ENCODE results near the gene KRTAP10-12.

KRTAP10-12 gene

DNA sequence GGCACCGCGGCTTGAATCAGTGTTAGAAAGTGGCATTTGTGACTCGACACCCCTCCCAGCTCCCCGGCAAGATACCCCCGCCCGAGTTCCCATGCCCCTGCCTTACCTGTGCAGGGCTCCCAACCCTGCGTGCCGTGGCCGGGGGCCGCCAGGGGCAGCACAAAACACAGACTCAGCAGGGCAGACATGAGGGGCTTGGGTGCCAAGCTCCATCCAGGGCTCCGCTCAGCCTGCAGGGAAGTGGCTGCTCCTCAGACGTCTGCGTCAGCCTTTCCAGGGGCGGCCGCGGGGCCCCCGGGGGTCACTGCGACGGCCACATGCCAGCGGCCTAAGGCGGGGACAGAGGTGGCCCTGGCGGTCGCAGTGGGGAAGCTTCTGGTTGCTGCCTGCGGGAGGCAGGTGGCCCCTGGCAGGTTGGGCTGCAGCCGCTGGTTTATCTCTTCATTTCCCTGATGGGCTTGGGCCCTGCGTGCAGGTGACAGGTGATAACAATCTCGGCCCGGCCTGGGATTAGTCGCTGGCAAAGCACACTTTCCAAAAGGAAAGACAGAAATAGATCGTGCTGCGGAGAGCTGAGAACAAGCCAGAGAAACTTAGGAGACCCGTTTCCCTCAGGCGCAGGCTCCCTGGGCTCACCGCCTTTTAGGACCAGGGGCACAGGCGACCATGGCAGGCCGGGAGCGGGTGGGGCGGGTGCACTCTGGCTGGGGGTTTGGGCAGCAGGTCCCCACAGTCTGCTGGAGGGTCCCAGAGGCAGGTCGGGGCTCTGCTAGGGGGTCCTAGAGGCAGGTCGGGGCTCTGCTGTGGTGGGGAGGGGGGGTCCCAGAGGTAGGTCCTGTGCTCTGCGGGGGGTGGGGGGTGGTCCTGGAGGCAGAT, 14.6 kb downstream of the KRTAP10-12 start, which contains the start of gene TSPEAR:
Gene TSPEAR (minus strand): TSS at position 246 of the 876 bp plus-strand sequence. CDS start 58 bp downstream, at position 188.
- DNase-seq (ENCODE audit: low read depth in 3 of 3) = no peak

DNA sequence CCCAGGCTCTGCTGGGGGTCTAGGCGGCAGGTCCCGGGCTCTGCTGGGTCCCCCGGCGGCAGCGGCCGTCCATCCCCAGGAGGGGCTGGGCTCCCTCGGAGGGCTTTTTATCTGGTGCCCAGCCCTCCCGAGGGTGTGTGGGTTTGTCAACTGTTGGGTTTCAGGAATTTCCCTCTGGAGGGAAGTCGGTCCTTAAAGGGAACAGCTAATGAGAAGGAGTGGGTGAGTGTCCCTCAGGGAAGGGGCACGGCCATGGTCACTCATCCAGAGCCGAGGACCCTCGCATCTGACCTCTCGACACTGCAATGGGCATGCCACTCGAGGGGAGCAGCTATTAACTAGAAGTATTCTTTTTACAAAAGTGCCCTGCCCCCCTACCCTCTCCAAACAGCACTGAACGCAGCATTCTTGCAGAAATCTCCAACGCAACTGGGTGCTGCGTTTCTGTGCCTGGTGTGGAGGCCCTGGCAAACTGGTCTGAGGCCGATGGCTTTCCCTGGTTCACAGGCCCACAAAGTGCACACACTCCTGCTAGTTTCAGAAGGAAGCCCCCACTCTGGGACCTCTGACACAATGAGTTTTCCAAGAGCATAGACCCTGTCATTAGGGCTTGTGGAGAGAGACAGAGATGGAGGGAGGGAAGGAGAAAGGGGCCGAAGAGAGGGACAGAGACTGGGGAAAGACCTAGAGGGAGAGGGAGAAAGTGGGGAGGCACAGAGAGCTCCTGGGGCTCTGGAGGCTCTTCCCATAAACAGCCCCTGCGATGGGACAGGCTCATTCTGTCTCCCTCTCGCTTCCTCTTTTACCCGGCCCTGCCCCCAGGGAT, 15.4 kb downstream of the KRTAP10-12 start:
- DNase-seq (ENCODE audit: low read depth in 3 of 3) = no peak

DNA sequence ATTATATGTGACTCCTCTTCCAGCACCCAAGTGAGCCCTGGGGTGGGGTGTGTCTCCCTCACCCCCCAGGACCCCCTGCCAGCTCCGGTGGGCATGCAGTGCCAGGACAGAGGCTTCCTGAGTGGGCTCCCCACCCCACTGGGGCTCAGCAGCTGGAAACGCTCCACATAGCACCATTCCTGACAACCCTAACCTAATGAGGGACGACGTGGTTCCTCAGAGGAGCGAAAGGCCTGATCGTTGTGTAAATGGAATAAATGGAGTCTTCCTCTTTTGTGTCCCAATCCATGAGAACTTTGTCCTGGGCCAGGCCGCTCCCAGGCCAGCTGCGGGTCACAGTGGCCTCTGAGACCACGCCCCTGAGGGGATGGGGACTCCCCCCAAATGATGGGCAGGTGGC, 16.2 kb downstream of the KRTAP10-12 start:
- DNase-seq (ENCODE audit: low read depth in 3 of 3) = no peak

DNA sequence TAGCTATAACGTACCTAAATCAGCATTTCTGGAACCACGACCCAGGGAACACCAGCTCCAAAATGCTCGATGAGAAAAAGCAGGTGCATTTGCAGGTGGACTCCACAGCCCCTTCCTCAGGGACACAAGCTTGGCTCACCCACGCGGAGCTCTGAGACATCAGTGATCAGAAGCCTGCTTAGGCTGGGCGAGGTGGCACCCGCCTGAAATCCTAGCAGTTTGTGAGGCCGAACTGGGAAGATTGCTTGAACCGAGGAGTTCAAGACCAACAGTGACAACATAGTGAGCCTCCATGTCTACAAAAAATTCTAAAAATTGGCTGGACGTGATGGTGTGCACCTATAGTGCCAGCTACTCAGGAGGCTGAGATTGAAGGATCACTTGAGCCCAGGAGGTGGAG, 16.9 kb downstream of the KRTAP10-12 start:
- no peak for DNase-seq (ENCODE audit: low read depth in 3 of 3)

DNA sequence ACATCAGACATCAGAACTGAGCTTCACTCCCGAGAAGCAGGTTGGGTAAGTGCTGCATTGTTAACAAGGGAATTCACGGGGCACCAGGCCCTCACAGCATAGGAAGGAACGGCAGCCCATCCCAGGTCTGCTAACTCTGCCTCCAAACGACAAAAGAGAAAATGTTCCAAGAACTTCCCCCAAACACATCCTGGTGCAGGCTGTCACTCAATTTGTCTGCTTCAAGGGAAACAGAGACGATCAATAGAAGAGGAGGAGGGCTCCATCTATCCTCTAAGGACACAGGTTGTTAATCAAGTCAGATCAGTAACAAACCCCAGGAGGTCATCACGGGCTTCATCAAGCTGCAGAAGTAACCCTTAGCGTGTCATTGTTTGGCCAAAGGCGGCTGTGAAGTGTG, 17.9 kb downstream of the KRTAP10-12 start:
- DNase-seq (ENCODE audit: low read depth in 3 of 3) = no peak

DNA sequence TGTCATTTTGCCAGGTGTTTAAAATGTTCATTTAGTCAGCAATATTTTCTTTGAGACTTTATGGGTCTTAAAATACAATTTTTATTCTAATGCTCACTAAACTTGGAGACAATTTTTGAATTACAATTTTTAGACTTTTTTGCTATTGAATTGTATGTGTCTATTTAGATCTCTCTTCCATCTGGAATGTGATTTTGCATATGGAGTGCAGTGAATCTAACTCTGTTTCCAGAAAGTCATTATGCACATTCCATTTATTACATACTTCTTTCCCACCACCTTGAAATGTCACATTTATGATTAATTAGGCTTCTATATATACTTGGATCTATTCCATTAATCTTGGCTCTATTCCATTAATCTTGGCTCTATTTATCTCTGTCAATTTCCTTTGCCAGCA, 20.0 kb downstream of the KRTAP10-12 start:
- no peak for DNase-seq (ENCODE audit: low read depth in 3 of 3)

DNA sequence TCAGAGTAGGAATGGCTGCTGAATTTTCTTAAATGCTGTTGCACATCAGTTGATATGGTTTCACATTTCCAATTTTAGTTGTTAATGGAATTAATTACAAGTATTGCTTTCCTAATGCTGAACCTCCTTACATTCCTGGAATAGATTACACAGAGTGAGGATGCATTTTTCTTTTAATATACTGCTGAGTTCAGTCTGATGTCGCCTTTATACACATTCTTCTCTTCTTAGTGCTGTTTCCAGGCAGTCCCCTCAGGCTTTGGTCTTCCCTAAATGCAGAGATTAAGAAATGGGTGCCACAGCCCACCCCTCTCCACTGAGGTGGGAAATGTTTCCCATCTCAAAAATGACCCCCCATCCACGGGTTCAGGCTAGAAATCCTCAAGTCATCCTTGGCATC, 21.1 kb downstream of the KRTAP10-12 start:
- DNase-seq (ENCODE audit: low read depth in 3 of 3) = no peak

DNA sequence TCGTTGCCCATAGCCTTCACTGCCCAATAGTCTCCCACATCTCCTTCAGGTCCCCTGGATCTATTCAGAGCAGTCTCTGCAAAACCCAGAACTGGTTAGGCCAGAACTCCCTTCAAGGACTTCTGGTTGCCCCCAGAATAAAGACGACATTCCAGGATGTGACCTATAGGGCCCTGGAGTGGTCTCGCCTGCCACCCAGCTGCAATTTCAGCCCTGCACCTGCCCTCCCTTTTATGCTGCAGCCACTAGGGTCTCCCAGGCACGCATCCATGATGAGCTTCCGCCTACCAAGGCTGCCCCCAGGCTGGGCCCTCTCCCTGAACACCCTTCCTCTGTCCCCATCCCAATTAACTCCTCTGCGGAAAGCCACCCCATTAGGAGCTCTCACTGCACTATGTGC, 21.6 kb downstream of the KRTAP10-12 start:
- DNase-seq (ENCODE audit: low read depth in 3 of 3) = no peak

DNA sequence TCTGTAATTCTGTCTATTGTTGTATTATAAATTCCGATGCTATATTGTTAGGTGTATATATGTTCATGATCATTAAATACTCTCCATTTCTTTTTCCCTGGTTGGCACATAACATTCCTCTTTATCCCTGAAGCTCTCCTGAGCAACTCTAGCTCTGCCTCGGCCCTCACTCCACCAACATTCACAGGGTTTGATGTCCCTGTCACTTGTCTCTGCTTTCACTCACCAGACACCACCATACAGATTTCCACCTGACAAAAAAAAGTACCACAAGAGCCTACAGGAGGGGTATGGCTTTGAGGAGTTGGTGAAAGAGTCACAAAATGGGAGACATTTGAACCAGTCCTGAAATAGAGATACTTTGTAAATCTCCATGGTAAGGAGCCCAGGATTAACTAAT, 23.2 kb downstream of the KRTAP10-12 start:
- DNase-seq (ENCODE audit: low read depth in 3 of 3) = no peak

DNA sequence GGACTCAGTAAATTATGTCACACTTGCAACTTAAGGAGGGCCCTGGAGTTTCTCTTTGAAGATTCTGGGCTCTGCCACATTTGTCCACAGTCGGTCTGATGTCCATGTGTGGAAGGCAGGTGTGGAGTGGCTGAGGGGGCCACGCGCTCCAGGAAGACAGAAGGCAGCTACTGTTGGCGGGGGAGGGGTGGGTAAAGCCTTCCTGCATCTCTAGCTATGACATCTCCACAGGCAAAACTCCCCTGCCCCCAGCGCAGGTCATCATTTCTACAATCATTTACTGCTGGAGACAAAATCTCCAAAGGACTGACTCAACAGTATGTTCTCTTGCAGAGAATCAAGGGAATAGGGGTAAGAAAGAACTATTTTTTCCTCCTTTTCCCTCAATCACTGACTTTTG, 25.8 kb downstream of the KRTAP10-12 start:
- no peak for DNase-seq (ENCODE audit: low read depth in 3 of 3)

DNA sequence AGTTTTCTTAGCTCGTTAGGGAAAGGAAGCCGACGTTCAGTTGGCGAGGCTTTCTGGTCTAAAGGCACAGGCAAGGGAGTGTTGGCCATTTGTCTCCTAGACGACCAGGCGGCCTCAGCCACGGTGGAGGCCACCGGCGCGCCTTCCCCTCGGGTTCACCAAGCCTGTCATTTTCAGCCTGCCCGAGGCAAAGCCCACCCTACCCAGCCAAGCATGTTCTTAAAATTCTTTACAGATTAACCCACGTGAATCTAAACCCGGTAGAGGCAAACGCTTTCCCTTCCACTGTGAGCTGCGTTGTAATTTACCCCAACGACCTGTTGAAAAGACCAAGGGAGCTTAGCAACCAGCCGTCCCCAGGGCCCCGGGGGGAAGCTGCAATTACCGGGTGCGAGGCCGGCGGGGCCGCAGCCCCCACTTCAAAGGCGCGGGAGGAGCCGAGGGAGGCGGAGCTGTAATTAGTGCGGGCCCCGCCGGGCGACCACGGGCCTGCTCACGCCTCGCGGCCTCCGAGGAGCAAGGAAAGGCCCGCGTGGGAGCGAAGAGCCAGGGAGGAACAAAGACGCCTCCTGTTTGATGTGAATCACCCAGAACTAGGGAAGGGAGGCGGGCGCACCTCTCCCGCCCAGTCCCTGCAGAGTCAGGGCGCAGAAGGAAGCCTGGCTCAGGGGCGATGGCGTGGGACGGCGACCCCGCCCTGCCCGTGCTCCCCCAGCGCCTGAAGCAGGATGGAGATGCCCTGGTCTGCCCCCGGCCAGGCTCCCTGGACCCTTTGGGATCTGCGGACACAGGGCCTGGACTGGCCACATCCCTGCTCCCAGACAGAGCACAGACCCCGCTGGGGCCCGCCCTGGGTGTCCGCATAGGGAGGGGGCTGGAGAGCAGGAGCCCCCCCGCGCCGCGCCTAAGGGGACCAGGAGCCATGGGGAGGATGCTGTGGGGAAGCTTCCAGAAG, 26.5 kb downstream of the KRTAP10-12 start:
- DNase-seq (ENCODE audit: low read depth in 3 of 3) = no peak

DNA sequence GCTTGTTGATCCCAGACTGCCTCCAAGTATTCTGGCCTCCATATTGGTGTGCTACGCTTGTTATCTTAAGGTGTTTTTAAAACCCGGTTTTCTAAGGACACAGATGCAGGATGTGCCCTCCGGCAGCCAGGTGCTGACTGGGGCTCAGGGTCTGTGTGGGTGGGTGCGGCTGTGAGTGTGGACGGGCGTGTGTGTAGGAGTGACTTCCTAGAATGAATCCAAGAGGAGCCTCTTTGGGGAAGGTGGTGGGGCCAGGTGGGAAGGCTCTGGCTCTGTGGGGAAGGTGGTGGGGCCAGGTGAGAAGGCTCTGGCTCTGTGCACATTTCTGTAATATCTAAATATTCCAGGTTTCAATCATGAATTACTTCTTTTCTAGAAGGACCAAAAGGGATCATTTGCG, 27.2 kb downstream of the KRTAP10-12 start:
- DNase-seq (ENCODE audit: low read depth in 3 of 3) = no peak

DNA sequence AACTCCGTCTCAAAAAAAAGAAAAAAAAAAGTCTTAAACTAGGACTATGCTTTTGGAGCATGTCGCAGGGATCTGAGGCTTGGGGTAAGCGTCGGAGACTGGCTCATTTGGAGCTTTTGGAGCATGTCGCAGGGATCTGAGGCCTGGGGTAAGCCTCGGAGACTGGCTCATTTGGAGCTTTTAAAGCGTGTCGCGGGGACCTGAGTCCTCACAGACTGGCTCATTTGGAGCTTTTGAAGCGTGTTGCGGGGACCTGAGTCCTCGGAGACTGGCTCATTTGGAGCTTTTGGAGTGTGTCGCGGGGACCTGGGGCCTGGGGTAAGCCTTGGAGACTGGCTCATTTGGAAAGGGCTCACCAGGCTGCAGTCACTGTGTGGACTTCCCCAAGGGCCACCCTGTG, 28.0 kb downstream of the KRTAP10-12 start:
- no peak for DNase-seq (ENCODE audit: low read depth in 3 of 3)

DNA sequence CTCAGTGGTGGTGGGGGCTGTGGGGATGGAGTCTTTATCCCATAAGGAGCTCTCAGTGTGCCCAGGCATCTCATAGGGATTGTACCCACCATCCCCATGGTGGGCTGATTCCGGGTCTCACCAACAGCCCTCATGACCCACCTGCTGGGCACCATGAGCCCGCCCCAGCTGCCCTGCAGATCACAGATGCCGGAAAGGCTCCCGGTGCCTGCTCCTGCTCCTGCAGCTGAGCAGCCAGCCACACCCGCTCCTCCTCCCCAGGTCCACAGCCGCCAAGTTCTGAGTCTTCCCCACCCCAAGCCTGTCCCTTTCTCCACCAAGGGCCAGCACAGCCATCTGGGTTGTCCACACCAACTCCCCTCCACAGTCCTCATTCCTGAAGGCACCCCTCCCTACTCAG, 29.9 kb downstream of the KRTAP10-12 start:
- DNase-seq (ENCODE audit: low read depth in 3 of 3) = no peak

DNA sequence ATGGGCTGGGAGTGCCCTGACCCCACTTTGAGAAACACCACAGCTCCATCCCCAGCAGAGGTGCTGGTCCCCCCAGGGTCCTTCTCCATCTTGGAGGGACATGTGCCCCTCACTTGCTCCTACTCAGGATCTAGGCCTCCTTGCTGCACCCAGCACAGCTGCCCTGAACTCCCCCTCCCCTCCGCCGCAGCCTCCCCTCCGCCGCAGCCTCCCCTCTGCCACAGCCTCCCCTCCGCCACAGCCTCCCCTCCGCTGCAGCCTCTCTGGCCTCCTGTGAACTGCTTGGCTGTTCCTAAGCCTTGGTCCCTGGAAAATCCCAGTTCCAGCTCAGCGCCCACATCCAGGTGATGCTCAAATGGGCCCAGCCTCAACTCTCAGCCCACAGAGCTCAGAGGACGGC, 30.3 kb downstream of the KRTAP10-12 start:
- DNase-seq (ENCODE audit: low read depth in 3 of 3) = no peak

DNA sequence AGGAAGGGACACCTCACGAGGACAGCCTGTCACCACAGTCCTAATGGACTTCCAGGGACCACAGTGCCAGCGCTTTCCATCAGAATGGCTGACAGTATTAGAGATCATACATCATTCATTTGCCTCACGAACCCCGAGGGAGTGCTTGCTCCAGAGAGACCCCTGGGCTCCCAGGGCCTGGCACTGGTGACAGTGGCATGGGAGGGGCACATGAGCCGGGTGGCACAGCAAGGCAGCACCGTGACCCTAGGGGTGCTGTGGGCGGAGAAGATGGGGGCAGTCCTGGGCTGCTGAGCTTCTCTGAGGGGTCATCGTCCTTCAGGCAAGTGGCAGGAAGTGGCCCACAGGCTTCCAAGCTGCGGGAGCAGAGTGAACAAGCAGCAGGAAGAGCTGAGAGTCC, 30.8 kb downstream of the KRTAP10-12 start:
- no peak for DNase-seq (ENCODE audit: low read depth in 3 of 3)

DNA sequence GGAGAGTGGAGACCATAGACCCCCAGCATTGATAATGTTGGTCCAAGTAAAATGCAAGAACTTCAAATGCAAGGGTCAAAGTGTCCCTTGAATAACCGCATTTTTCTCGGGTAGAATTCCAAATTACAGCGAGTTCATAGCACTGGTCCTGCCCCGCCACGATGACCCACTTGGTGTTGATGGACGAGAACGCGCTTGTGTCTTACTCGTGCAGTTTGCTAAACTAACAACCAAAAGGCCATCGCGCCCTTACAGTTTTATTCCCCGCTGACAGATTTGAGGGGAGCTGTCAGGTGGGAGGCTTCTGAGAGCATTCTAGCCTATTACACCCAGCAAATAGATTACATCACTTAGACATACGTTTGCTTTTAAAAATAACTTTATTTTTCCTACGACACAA, 31.7 kb downstream of the KRTAP10-12 start:
- DNase-seq (ENCODE audit: low read depth in 3 of 3) = no peak

DNA sequence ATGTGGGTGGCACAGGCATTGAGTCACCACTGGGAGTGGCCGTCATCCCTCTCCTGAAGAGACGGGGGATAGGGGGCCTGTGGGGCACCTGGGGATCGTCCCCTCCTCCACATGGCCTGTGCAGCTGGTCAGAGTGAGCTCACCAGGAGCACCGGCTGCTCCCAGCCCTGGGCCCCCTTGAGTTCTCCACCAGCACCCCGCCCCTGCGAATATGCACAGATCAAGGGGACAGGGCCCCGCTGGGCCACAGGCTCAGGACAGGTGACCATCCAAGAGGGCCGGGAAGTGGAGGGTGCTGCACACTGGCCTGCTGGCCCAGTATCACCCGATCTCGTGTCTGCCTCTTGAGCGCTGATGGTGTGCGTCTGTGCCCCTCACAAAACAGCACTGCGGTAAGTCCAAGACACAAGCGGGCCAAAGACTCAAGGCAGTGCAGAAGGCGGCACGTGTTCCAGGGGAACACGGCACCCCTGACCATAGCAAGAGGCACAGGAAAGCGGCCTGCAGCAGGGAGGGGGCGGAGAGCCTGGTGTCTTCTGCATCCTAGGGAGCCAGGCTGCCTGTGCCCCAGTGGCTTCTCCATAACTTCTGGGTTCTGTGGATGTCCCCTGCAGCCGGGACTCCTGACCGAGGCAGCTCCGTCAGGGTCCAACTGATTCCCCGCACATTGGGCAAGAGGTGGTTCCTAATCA, 32.5 kb downstream of the KRTAP10-12 start:
- DNase-seq (ENCODE audit: low read depth in 3 of 3) = no peak

DNA sequence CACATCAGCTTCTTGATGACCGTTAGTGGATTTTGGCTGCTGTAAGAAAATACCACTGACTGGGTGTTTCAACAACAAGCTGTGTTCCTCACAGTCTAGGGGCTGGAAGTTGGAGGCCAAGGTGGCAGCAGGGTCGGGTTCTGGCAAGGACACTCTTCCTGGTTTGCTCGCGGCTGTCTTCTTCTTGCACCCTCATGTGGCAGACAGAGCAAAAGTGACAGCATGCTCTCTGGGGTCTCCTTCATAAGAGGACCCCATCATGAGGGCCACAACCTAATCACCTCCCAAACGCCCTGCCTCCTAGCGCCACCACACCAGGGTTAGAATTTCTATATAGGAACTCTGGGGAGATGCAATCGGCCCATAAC, 33.0 kb downstream of the KRTAP10-12 start:
- no peak for DNase-seq (ENCODE audit: low read depth in 3 of 3)

DNA sequence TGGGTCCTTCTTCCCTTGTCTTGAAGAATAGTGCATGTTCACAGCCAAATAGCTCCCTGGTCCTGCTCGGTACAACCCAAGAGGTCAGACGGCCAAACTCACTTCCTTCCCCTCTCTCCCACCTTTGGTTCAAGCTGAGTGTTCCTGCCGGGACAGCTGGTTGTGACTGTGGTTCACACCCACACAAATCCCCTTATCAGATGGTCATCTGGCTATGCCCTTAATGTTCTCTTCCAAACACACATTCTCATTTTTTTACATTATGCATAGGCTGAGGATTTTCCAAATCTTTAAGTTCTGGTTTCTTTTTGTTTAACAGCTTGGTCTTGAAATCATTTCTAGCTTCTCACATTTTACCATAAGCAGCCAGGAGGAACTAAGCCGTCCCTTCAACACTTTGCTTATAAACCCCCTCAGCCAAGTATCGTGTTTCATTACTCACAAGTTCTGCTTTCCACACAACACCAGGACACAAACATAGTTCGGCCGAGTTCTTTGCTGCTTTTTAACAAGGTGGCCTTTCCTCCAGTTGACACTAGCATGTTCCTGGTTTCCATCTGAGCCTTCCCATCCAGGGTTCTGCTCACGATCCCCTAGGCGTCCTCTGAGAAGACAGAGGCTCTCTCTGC, 34.1 kb downstream of the KRTAP10-12 start:
- DNase-seq (ENCODE audit: low read depth in 3 of 3) = no peak

DNA sequence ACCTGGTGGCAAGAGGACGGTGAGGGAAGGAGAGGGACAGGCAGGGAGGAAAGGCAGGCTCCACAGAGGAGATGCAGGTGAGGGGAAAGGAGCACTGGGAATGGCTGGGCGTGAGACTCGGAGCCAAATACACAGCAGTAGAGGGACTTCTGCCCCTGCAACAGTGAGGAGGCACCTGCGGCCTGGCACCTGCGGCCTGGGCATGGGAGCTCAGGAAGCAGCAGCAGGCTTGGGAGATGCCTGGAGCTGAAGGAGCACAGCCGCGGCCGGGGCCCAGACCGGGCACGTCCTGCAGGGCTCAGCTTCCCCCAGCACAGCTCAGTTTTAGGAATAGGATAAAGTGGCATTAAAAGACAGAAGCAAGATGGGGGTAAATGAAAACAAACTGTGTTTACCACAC, 35.3 kb downstream of the KRTAP10-12 start:
- DNase-seq (ENCODE audit: low read depth in 3 of 3) = no peak

Measured in stimulated activated CD4-positive, alpha-beta T cell treated with anti-CD3 and anti-CD28 coated beads, TNF-alpha, amount 100 ng/mL, for 24 hours (primary cell).